ENCODE data around the gene MFSD6.

Gene MFSD6

GRCh38 chr2:190512539-190513095 is 104.5 kb downstream of the MFSD6 start:
- no peak overlapping the region for H3K27ac ChIP-seq
- no peak for TF ChIP-seq ZFX (IDR thresholded peaks at IDR 0.05)
- no peak for TF ChIP-seq CTCF (conservative IDR thresholded peaks at IDR 0.05)

GRCh38 chr2:190513877-190514276 is 105.7 kb downstream of the MFSD6 start:
- H3K27ac ChIP-seq = no peak overlapping the region
- no peak for TF ChIP-seq ZFX (IDR thresholded peaks at IDR 0.05)
- no peak for TF ChIP-seq CTCF (conservative IDR thresholded peaks at IDR 0.05)

- TF ChIP-seq ZFX (IDR thresholded peaks at IDR 0.05) = no peak
- H3K27ac ChIP-seq = no peak overlapping the region
These were observed 106.5 kb downstream of the MFSD6 start for GRCh38 chr2:190514676-190515075.

- H3K27ac ChIP-seq = no peak overlapping the region
- TF ChIP-seq CTCF (conservative IDR thresholded peaks at IDR 0.05) (no peak), ZFX (IDR thresholded peaks at IDR 0.05) (no peak)
These were observed 107.5 kb downstream of the MFSD6 start for GRCh38 chr2:190515687-190516086.

- H3K27ac ChIP-seq = no peak overlapping the region
- no peak for TF ChIP-seq ZFX (IDR thresholded peaks at IDR 0.05)
- TF ChIP-seq CTCF (conservative IDR thresholded peaks at IDR 0.05) = no peak
These were observed 109.3 kb downstream of the MFSD6 start for GRCh38 chr2:190517468-190517867.

- no peak overlapping the region for H3K27ac ChIP-seq
- TF ChIP-seq ZFX (IDR thresholded peaks at IDR 0.05) = no peak
- no peak for TF ChIP-seq CTCF (conservative IDR thresholded peaks at IDR 0.05)
These were observed 112.0 kb downstream of the MFSD6 start for GRCh38 chr2:190519975-190520767.

GRCh38 chr2:190524928-190525327 is 116.8 kb downstream of the MFSD6 start:
- TF ChIP-seq CTCF (conservative IDR thresholded peaks at IDR 0.05) (no peak), ZFX (IDR thresholded peaks at IDR 0.05) (no peak)
- no peak overlapping the region for H3K27ac ChIP-seq
